ENCODE measurements around the gene BIN2. TPM values are rescaled to one million over a fixed set of nuclear protein-coding genes. Genes with fewer than 3 reads are reported as not detected.
"Not testable (repeated sequence)": the region's sequence is repeated elsewhere in the genome, so short reads cannot be mapped to it uniquely, and the experiment has no call there.

Gene BIN2
- total RNA-seq, 1 experiment from 2014 or later, result 0.20 TPM

DNA sequence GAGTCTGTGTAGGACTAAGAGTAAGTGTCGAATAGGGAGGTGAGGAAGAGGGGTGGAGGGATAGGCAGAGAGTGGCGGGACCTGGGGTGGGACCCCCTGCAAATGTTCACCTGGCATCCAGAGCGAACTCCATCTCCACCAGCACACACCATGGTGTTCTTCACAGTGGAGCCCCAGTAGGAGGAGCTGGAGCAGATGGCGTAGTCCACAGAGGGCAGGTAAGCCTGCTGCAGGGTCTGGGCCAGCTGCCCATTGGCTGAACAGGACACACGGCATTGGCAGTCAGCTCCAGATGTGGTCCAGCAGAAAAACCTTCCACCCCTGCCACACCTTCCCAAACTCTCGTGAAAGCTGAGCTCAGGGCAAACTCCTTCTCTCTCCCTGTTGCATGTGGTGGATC, 15.8 kb upstream of the BIN2 start (continued):
- TF ChIP-seq, protein P1, sequence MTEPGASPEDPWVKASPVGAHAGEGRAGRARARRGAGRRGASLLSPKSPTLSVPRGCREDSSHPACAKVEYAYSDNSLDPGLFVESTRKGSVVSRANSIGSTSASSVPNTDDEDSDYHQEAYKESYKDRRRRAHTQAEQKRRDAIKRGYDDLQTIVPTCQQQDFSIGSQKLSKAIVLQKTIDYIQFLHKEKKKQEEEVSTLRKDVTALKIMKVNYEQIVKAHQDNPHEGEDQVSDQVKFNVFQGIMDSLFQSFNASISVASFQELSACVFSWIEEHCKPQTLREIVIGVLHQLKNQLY (CRISPR knock-in tag; IDR thresholded peaks at IDR 0.05), result no peak
- TF ChIP-seq, protein P2, sequence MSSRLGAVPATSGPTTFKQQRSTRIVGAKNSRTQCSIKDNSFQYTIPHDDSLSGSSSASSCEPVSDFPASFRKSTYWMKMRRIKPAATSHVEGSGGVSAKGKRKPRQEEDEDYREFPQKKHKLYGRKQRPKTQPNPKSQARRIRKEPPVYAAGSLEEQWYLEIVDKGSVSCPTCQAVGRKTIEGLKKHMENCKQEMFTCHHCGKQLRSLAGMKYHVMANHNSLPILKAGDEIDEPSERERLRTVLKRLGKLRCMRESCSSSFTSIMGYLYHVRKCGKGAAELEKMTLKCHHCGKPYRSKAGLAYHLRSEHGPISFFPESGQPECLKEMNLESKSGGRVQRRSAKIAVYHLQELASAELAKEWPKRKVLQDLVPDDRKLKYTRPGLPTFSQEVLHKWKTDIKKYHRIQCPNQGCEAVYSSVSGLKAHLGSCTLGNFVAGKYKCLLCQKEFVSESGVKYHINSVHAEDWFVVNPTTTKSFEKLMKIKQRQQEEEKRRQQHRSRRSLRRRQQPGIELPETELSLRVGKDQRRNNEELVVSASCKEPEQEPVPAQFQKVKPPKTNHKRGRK (CRISPR knock-in tag; IDR thresholded peaks at IDR 0.05; ENCODE audit: borderline replicate concordance), result no peak
- TF ChIP-seq, protein P3, sequence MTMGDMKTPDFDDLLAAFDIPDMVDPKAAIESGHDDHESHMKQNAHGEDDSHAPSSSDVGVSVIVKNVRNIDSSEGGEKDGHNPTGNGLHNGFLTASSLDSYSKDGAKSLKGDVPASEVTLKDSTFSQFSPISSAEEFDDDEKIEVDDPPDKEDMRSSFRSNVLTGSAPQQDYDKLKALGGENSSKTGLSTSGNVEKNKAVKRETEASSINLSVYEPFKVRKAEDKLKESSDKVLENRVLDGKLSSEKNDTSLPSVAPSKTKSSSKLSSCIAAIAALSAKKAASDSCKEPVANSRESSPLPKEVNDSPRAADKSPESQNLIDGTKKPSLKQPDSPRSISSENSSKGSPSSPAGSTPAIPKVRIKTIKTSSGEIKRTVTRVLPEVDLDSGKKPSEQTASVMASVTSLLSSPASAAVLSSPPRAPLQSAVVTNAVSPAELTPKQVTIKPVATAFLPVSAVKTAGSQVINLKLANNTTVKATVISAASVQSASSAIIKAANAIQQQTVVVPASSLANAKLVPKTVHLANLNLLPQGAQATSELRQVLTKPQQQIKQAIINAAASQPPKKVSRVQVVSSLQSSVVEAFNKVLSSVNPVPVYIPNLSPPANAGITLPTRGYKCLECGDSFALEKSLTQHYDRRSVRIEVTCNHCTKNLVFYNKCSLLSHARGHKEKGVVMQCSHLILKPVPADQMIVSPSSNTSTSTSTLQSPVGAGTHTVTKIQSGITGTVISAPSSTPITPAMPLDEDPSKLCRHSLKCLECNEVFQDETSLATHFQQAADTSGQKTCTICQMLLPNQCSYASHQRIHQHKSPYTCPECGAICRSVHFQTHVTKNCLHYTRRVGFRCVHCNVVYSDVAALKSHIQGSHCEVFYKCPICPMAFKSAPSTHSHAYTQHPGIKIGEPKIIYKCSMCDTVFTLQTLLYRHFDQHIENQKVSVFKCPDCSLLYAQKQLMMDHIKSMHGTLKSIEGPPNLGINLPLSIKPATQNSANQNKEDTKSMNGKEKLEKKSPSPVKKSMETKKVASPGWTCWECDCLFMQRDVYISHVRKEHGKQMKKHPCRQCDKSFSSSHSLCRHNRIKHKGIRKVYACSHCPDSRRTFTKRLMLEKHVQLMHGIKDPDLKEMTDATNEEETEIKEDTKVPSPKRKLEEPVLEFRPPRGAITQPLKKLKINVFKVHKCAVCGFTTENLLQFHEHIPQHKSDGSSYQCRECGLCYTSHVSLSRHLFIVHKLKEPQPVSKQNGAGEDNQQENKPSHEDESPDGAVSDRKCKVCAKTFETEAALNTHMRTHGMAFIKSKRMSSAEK (CRISPR knock-in tag; IDR thresholded peaks at IDR 0.05; ENCODE audit: borderline replicate concordance), result no peak
- TF ChIP-seq MYBL2 (CRISPR knock-in tag; IDR thresholded peaks at IDR 0.05) (no peak), ZNF263 (CRISPR knock-in tag; IDR thresholded peaks at IDR 0.05; ENCODE audit: low read depth) (no peak), NFE2L1 (CRISPR knock-in tag; IDR thresholded peaks at IDR 0.05) (no peak), CBFB (CRISPR knock-in tag; IDR thresholded peaks at IDR 0.05; ENCODE audit: low read depth) (no peak), CREM (CRISPR knock-in tag; IDR thresholded peaks at IDR 0.05) (no peak)

DNA sequence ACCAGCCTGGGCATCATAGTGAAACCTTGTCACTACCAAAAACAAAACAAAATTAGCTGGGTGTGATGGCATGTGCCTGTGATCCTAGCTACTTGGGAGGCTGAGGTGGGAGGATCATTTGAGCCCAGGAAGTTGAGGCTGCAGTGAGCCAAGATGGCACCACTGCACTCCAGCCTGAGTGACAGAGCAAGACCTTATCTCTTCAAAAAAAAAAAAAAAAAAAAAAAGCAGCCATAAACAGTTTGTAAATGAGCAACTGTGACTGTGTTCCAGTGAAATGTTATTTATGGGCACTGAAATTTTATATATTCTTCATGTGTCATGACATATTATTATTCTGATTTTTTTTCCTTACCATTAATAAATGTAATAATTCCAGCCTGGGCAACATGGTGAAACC, 13.4 kb upstream of the BIN2 start:
- CTCF ChIA-PET, result interaction anchor here (0.7 to 1.1 kb wide), 4 partner anchors 25 to 1988 kb away, joined by 3 to 5 read pairs (median 4); partner anchors contain the start of genes SMAGP and TMBIM6
- H3K27ac Mint-ChIP-seq; H3K4me1 Mint-ChIP-seq; H3K36me3 Mint-ChIP-seq; H3K27me3 Mint-ChIP-seq (ENCODE audit: low read depth); POLR2A ChIA-PET; H3K9me3 Mint-ChIP-seq; DNase-seq (ENCODE audit: low spot score); H3K4me3 Mint-ChIP-seq; ATAC-seq: not testable (repeated sequence)

DNA sequence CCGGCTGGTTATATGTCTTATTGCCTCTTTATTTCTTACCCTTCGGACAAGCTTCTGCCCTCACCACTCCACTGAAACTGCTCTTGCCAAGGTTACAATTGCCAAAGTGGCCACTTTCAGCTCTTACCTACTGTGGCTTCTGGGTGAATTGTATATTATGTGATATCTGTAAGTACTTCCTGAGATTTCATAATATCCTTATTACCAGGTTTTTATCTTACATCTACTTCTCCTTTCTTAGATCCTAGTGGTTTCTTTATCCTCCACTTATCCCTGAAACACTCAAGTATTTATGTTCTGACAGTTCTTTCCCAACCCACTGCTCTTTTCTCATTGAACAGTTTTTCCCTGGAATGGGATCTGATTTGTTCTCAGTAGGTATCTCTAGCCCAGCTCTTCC, 12.0 kb upstream of the BIN2 start:
- Mint-ChIP-seq H3K4me1 (no peaks in the 10 kb centered on the region), H3K4me3 (no peak overlapping the region), H3K9me3 (no peaks in the 10 kb centered on the region), H3K36me3 (no peaks in the 10 kb centered on the region), H3K27me3 (ENCODE audit: low read depth) (no peaks in the 10 kb centered on the region; the same call in 1 of the 2 replicates), H3K27ac (no peak overlapping the region)
- DNase-seq (ENCODE audit: low spot score), result no peak
- CTCF ChIA-PET, result interaction anchor here (1.7 to 2.3 kb wide), 2 partner anchors 15 to 67 kb away, joined by 3 to 8 read pairs; no protein-coding TSS in a partner anchor
- POLR2A ChIA-PET, result interaction anchor here (1.6 kb wide), 1 partner anchor 66 kb away, joined by 4 read pairs; no protein-coding TSS in a partner anchor
- ATAC-seq, result no peak
- TF ChIP-seq MYBL2 (CRISPR knock-in tag; IDR thresholded peaks at IDR 0.05), result no peak
- no peak for TF ChIP-seq GABPB1 (CRISPR knock-in tag; IDR thresholded peaks at IDR 0.05)
- no peak for TF ChIP-seq TP53 (CRISPR knock-in tag; IDR thresholded peaks at IDR 0.05)
- TF ChIP-seq PRRX2 (CRISPR knock-in tag; IDR thresholded peaks at IDR 0.05), result no peak
- TF ChIP-seq ZNF671 (CRISPR knock-in tag; IDR thresholded peaks at IDR 0.05), result no peak
- no peak for TF ChIP-seq SMAD3 (CRISPR knock-in tag; IDR thresholded peaks at IDR 0.05; ENCODE audit: borderline replicate concordance)
- no peak for TF ChIP-seq RORB (CRISPR knock-in tag; IDR thresholded peaks at IDR 0.05)
- TF ChIP-seq, protein P4, sequence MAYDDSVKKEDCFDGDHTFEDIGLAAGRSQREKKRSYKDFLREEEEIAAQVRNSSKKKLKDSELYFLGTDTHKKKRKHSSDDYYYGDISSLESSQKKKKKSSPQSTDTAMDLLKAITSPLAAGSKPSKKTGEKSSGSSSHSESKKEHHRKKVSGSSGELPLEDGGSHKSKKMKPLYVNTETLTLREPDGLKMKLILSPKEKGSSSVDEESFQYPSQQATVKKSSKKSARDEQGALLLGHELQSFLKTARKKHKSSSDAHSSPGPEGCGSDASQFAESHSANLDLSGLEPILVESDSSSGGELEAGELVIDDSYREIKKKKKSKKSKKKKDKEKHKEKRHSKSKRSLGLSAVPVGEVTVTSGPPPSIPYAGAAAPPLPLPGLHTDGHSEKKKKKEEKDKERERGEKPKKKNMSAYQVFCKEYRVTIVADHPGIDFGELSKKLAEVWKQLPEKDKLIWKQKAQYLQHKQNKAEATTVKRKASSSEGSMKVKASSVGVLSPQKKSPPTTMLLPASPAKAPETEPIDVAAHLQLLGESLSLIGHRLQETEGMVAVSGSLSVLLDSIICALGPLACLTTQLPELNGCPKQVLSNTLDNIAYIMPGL (CRISPR knock-in tag; IDR thresholded peaks at IDR 0.05), result no peak
- TF ChIP-seq EMX1 (CRISPR knock-in tag; IDR thresholded peaks at IDR 0.05), result no peak
- TF ChIP-seq FOXJ3 (CRISPR knock-in tag; IDR thresholded peaks at IDR 0.05; ENCODE audit: borderline replicate concordance), result no peak
- no peak for TF ChIP-seq ZNF232 (CRISPR knock-in tag; IDR thresholded peaks at IDR 0.05)
- TF ChIP-seq NR3C1 (CRISPR knock-in tag; conservative IDR thresholded peaks at IDR 0.05; ENCODE audit: low read depth), result no peak
- TF ChIP-seq, protein P5, sequence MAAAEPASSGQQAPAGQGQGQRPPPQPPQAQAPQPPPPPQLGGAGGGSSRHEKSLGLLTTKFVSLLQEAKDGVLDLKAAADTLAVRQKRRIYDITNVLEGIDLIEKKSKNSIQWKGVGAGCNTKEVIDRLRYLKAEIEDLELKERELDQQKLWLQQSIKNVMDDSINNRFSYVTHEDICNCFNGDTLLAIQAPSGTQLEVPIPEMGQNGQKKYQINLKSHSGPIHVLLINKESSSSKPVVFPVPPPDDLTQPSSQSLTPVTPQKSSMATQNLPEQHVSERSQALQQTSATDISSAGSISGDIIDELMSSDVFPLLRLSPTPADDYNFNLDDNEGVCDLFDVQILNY (CRISPR knock-in tag; IDR thresholded peaks at IDR 0.05), result no peak

Measured in WTC11 (cell line).